ENCODE results near the gene CAMSAP2. TPM values are rescaled to one million over a fixed set of nuclear protein-coding genes. Genes with fewer than 3 reads are reported as not detected.

The CAMSAP2 gene
- total RNA-seq, 6 experiments from 2014 or later: 30.2 to 35.6 (median 33.3) TPM

GRCh38 chr1:200905411-200906052 is 166.8 kb downstream of the CAMSAP2 start:
- Mint-ChIP-seq H3K9me3 (no peaks in the 10 kb centered on the region), H3K4me3 (no peak overlapping the region), H3K27me3 (ENCODE audit: insufficient read depth) (peaks cover 35% of the 10 kb centered on the region), H3K4me1 (ENCODE audit: low read depth) (no peaks in the 10 kb centered on the region), H3K36me3 (ENCODE audit: low read depth) (no peaks in the 10 kb centered on the region), H3K27ac (no peak overlapping the region)
- TF ChIP-seq, protein P1, sequence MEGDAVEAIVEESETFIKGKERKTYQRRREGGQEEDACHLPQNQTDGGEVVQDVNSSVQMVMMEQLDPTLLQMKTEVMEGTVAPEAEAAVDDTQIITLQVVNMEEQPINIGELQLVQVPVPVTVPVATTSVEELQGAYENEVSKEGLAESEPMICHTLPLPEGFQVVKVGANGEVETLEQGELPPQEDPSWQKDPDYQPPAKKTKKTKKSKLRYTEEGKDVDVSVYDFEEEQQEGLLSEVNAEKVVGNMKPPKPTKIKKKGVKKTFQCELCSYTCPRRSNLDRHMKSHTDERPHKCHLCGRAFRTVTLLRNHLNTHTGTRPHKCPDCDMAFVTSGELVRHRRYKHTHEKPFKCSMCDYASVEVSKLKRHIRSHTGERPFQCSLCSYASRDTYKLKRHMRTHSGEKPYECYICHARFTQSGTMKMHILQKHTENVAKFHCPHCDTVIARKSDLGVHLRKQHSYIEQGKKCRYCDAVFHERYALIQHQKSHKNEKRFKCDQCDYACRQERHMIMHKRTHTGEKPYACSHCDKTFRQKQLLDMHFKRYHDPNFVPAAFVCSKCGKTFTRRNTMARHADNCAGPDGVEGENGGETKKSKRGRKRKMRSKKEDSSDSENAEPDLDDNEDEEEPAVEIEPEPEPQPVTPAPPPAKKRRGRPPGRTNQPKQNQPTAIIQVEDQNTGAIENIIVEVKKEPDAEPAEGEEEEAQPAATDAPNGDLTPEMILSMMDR (IDR thresholded peaks at IDR 0.05): no peak
- DNase-seq: no peak

GRCh38 chr1:200906491-200906890 is 167.8 kb downstream of the CAMSAP2 start:
- TF ChIP-seq, protein P1 (IDR thresholded peaks at IDR 0.05): no peak
- Mint-ChIP-seq H3K9me3 (no peaks in the 10 kb centered on the region), H3K27ac (no peak overlapping the region), H3K36me3 (ENCODE audit: low read depth) (no peaks in the 10 kb centered on the region), H3K4me1 (ENCODE audit: low read depth) (no peaks in the 10 kb centered on the region), H3K4me3 (no peak overlapping the region), H3K27me3 (ENCODE audit: insufficient read depth) (peaks cover 32% of the 10 kb centered on the region)
- no peak for DNase-seq

DNA sequence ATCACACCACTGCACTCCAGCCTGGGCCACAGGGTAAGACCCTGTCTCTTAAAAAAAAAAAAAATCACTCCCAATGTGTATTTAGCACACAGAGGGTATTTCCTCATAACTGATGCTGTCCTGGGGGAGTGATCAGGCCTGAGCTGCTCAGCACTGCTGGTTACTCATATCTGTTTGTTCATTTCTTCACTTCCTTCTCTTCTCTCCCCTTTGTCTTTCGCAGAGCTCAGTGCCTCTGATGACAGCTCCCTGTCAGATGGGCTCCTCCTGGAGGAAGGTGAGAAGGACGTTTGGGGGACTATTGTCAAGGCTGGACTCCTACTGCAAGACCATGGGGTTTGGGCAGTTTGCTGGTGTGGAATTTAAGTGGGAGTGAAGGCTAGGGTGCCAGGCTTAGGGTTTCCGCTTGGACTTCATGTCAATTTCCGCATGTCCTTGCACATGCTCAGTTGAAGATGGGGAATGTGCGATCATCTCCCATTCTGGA is 169.0 kb downstream of the CAMSAP2 start:
- Mint-ChIP-seq H3K9me3 (no peaks in the 10 kb centered on the region), H3K4me3 (no peak overlapping the region), H3K36me3 (ENCODE audit: low read depth) (no peaks in the 10 kb centered on the region), H3K27me3 (ENCODE audit: insufficient read depth) (peaks cover 22% of the 10 kb centered on the region), H3K27ac (no peak overlapping the region), H3K4me1 (ENCODE audit: low read depth) (no peaks in the 10 kb centered on the region)
- no peak for DNase-seq
- TF ChIP-seq, protein P1 (IDR thresholded peaks at IDR 0.05): no peak

GRCh38 chr1:200908191-200908868 is 169.6 kb downstream of the CAMSAP2 start:
- Mint-ChIP-seq H3K4me3 (no peak overlapping the region), H3K27me3 (ENCODE audit: insufficient read depth) (peaks cover 18% of the 10 kb centered on the region), H3K36me3 (ENCODE audit: low read depth) (no peaks in the 10 kb centered on the region), H3K9me3 (no peaks in the 10 kb centered on the region), H3K4me1 (ENCODE audit: low read depth) (no peaks in the 10 kb centered on the region), H3K27ac (no peak overlapping the region)
- no peak for DNase-seq
- TF ChIP-seq, protein P1 (IDR thresholded peaks at IDR 0.05): no peak

- H3K36me3 Mint-ChIP-seq (ENCODE audit: low read depth): no peaks in the 10 kb centered on the region
- H3K27ac Mint-ChIP-seq: no peak overlapping the region
- no peak overlapping the region for H3K4me3 Mint-ChIP-seq
Observed at GRCh38 chr1:200909071-200909470, 170.4 kb downstream of the CAMSAP2 start.

More at GRCh38 chr1:200909071-200909470, 170.4 kb downstream of the CAMSAP2 start:
- no peak for DNase-seq
- no peaks in the 10 kb centered on the region for H3K4me1 Mint-ChIP-seq (ENCODE audit: low read depth)
- no peaks in the 10 kb centered on the region for H3K9me3 Mint-ChIP-seq
- TF ChIP-seq, protein P1 (IDR thresholded peaks at IDR 0.05): no peak
- peaks cover 19% of the 10 kb centered on the region for H3K27me3 Mint-ChIP-seq (ENCODE audit: insufficient read depth)

Measured in HFFc6 (cell line).